Amniotic stem cell (primary cell): ENCODE measurements around the gene PID1.

ENCODE experiments used
- DNase-seq: peaks from one replicate; lab custom pipeline; 2025; lab: John Stamatoyannopoulos, UW

Gene PID1

DNA sequence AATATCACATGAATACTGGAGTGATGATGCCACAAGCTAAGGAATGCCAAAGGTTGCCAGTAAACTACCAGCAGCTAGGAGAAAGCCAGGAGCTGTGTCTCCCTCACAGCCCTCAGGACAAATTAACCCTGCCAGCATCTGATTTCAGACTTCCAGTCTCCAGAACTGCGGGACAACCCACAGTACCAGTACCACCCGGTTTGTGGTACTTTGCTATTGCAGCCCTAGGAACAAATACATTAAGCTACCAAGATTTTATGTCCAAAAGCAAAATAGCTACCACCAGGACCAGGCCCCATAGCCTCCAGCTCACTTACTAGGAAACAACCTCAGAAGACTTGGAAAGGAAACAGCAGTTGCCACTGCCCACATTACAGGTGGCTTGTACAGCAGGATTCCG is 10.0 kb downstream of the PID1 start:
- no peak for DNase-seq

DNA sequence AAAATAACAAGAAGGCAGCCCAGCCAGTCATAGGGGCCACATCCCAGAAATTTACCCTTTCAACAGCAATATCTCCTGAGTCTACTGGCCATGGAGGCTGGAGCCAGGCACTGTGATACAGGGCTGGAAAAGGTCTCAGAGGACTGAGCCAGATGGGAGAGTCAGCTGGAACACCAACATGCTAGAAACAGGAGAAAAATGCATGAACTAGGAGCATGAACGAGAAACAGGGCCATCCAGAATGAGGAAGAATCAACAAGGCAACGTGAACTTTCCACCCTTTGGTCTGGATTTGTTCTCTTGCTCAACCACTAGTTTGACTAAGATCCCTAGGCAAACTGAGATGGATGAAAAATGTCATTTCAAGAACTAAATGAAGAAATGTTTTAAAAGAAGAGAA is 13.1 kb downstream of the PID1 start:
- no peak for DNase-seq

DNA sequence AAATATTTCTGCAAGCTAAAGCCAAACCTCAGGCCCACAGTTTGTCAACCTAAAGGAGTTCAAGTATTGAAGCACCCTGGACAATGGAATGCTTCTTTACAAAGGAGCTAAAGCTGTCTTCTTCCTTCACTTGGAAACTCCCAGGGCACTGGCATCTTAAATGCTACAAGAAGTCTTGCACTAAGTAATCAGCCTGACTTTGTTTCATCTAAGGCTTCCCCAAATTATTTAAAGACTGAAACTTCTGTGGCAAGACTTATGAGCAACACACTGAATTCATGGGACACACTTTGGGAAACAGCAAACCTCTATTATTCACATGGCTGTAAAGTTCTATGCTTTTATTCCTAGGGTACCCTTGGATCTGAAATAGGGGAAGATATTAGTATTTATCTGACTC is 14.7 kb downstream of the PID1 start:
- no peak for DNase-seq

DNA sequence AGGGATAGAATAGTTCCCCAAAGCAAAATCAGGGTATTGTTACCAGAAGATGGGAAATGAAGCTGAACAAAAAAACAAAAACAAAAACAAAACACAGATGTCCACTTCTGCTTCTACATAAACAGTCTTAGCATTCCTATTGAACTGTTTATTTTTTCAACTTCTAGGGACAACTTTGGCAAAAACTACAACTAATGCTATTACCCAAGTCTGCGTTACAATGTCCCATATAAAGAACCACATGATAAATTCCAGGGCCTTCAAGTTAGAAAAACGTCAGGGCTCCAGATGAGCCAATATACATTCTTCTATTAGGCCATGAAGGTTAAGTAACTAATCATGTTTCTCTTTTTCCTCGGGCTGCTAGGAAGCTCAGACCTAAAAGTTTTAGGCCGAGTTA is 16.9 kb downstream of the PID1 start:
- DNase-seq, result no peak

DNA sequence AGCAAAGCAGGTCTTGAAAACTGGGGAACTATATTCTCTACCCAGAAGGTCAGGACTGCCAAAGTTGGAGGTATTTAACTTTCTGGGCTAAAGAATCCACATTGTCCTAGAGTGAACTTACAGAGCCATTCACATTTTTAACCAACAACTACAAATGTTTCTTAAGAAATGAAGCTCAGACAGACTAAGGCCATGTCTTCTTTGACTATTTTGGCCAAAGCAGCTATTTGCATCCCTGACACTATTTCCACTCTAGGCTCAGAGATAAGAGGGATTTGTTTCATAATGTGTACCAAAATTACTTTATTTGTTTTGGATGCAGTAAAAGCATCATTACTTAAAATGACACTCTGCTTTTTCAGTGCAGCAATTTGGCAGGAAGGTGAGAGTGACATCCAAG is 18.1 kb downstream of the PID1 start:
- DNase-seq, result no peak

DNA sequence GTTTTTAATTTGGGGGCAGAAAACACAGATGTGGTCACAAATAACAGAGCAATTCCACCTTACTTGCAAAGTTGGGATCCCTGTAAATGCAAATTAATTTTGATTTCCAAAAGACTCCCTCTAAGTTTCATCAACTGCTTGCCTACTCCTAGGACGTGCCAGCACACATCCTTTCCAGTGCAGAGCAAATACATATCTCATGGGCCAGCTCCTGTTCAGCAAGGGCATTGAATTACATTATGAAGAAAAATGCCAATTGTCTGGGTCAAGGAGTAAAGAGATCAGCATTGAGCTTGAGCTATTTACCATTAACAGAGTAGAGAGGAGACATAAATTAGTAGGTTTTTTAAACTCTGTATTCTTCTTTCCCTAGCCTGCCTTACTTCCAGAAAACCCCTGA is 18.8 kb downstream of the PID1 start:
- no peak for DNase-seq

DNA sequence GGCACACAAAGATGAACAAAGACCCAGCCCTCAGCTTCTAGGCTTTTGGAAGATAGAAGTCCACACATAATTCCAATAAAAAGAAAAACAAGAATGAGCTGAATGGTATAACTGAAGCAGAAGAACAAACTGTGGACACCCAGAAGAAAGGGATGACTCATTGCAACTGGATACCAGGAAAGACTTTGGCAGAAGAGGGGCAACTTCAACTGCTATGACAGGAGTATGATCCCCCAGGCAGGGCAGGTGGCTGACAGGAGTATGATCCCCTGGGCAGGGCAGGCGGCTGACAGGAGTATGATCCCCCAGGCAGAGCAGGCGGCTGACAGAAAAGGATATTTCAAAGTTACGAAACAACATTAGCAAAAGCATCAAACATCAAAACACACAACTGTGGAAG is 21.6 kb downstream of the PID1 start:
- no peak for DNase-seq

DNA sequence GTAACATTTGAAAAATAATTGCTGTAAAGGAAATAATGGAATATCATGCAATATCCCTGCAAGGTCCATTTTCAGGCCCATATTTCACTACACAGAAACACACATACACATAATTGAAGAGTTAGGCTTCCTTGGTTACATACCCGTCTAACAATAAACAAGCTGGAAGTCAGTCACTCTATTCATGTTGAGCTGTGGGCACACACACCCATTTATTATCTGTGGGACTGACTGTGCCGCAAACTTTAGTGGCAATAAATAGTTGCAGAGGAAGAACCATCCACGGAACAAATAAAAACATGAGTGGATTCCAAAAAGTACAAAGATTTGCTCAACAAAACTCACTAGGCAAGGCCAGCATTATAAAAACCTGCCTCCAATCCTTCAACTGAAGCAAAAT is 24.8 kb downstream of the PID1 start:
- DNase-seq, result no peak

DNA sequence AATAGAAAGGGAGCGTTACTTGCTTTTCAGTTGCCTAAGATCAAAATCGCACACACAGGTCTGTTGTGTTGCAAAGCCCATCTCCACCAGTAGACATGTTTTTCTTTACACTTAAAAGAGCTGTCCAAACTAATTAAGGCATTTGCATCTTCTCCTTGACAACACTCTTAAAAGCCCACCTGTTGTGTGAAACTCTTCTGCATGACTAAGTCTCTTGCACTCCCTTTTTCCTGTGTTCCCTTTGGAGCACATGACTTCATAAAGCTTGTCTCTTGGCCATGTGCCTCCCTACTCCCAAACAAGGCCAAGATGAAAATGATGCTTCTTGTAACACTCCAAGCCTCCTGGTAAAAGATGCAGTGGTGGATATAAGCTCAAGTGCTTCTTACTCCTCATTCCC is 26.1 kb downstream of the PID1 start:
- no peak for DNase-seq

DNA sequence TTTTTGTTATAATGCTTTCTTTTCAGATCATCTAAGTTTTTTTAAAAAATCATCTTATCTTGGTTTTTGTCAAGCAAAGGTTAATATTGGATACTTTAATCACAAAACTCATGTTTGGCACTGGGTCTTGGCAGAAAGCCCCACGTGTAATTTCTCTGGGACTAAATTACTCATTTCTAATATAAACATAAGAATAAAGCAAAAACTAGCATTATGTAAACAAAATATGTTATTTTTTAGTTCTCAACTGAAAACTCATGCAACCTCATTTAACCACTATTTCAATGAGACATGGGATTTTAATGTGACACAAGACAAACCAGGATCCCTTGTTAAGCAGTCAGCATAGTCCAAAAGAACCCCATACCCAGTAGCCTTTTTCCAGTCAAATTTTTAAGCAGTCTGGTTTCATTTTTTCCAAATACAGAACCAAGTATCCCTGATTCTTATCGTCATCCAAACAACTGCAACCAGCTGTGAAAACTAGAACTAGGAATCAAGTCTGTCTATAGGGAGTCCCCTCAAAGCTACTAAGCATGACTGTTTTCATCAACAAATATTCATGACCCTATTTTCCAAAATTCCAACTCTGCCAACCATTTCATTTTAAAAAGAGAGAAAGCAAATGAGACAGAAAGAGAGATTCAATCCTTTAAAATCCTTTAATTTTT is 27.1 kb downstream of the PID1 start:
- DNase-seq, result no peak

DNA sequence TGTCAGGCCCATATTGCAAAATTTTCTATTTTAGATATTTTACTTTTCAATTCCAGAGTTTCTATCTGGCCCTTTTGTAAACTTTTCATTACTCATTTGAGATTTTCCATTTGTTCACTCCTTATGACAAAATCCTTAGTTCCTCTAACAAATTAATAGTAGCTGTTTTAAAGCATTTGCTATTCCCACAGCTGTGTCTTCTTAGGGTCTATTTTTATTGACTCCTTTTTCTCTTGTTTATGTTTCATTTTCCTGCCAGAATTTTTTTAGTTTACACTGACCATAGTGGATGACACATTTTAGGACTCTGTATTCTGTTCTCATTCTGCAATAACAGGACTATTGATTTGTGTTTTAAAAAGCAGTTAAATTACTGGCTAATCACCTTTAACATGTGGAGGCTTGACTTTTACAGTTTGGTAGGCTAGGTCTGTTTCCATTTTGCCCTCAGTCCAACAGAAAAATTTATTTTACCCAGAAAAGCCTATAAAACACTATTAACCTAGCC is 30.0 kb downstream of the PID1 start:
- no peak for DNase-seq

DNA sequence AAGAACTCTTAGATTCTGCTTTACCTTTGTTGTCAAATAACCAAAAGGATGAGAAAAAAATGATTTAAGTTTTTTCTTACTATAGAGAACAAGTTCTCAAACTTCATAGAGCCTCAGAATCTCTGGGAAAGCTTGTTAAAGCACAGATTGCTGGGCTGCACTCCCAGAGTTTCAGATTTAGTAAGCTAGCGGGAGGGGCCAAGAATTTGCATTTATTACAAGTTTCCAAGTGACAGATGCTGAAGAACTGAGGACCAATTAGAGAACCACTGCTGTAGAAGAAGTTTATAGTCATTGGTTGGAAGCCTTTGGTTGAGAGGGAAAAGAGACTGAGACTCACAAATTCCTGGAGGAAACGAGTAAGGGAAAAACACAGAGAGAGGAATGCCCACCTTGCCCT is 32.1 kb downstream of the PID1 start:
- DNase-seq, result no peak

DNA sequence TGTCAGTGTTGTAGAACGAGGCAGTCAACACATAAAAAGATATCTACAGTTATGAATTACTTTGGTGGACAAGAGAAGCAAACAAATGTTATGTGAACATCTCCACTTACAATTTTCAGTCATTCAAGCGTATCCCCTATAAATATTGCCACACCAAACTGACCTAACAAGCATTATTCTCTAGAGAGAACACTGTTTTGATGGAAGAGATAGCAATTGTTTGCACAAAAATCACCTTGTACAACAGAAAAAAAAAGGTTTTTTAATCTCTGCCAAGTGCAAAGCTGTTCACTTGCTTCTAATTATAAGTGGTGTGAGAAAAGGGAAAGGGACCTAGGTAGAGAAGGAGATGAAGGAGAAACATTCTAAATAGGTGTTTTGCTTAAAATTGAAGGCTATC is 33.8 kb downstream of the PID1 start:
- no peak for DNase-seq

DNA sequence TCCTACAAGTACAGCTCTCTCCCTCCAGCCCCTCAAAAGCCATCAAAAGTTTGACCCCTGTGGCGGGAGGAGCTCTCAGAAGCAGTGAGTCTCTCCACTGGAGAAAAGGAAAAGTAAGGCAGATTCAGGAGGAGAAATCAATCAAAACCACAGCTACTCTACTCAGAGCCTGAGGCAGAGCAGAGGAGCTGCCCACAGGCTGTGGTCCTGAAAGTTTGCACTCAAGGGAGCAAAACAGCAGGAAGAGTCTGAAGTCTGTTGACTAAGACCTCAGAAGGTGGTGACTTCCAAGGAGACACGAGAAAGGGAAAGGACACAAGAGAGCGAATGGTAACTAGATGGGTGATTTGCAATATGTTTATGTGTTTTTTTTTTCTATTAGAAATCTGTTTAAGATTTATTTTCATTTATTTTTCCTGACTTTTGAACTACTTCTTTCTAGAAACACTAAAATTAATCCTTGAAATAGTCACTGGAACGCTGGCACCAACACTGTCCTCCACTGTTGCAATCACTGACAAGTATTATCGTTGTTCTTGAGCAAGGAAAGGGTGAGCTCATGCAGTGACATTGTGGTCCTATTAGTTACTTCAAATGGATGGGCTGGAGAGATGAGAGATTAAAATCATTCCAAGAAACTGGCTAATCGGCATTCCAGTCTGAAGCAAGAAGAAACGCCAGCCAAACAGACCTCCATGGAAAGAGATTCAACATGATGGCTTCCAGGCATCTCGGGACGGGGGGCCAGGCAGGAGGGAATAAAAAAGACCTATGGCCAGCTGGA is 35.8 kb downstream of the PID1 start:
- no peak for DNase-seq

DNA sequence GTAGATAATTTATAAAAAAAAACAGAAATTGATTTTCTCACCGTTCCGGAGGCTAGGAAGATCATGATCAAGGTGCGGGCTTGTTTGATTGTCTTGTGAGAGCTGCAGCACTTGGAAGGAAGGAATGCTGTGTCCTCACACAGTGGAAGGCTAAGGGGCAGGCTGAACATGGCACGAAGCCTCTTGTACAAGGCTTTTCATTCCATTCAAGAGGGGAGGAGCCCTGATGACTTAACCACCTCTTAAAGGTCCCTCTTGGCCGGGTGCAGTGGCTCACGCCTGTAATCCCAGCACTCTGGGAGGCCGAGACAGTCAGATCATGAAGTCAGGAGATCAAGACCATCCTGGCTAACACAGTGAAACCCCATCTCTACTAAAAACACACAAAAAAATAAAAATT is 39.2 kb downstream of the PID1 start:
- DNase-seq, result no peak

DNA sequence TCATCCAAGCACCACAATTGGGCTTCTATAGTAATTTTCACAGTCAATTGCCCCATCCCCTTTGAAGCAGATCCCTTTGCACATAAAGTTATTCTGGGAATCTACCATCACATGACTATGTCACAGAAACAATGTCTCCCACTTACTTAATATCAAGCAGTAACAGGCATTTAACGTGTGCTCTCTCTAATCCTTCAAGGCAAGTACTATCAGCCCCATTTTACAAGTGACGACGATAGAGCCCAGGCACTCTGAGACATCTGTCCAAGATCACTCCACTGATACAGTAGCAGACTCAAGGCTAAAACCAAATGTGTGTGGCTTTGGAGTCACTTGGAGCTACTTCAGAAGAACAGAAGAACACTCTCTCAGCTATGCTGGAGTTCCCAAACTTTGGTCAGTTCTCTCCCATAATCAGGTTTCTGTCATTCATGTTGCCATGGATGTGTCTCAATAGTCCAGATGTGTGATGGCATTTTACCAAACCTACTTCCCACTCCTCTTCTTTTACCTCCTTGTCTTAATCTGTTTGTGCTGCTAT is 39.7 kb downstream of the PID1 start:
- DNase-seq, result no peak

DNA sequence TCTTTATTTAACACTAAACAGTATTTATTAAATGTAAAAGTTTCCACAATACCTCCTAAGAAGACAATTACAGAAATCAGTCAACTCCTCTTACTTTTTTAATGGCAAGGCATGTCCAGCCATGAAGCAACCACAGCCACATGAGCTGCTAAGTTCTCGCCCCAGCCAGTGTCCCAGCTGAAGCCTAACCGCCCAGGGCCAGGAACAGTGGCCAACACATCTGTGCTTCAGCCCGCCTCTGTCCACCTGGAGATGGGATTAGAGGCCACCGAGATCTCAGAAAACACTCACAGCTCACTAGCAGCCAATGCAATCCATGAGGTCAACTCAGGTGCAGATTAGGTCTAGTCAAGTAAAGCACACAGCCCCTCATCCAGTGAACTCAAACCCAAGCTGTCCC is 40.2 kb downstream of the PID1 start:
- DNase-seq, result no peak

DNA sequence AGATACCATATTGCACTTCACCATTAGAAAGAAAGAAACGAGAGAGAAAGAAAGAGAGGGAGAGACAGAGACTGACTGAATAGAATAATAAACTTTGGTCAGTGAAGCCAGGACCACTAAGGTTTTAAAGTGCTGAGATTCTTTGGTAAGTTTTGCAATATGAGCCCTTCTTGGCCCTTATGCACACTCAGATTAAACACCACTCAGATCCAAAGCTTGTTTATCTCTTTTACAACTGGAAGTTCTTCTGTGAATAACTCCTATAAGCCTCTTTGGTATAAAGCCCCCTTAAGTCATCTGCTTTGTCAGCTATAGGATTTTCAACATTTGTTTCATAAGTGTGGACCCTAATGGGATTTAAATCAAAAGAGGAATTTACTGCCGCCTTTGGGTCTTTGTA is 40.8 kb downstream of the PID1 start:
- no peak for DNase-seq

DNA sequence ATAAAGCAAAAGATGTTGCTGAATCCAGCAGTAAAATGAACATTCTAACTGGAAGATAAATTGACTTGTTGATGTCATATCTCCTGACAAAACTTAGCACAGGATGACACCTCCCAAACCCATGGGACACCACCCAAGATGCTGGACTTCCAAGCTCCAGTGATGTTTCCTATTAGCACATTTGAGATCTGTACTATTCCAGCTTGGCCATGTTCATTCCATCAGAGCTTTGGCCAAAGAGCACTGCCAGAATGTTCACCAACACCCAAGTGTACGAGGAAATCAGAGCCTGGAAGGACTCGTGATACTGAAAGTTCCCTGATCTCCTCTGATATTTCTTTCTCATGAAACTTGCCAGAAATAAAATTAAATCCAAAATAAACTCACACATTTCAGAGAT is 44.7 kb downstream of the PID1 start:
- no peak for DNase-seq

DNA sequence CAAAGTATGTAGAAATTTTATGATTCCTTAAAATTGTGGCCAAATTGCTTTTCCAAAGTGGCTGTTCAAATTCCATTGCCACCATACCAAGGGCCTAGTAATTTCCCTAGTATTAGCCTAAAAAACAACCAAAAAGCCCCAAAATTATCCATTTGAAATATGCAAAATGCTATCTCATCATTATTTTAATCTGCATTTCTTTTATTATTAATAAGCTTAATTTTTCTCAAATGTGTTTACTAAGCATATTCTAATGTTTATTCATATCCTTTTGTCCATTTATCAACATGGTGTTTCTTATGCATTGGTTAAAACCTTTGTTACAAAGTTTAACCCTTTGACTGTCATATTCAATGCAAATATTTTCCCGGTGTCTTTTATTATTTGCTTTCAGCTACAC is 48.0 kb downstream of the PID1 start:
- no peak for DNase-seq

DNA sequence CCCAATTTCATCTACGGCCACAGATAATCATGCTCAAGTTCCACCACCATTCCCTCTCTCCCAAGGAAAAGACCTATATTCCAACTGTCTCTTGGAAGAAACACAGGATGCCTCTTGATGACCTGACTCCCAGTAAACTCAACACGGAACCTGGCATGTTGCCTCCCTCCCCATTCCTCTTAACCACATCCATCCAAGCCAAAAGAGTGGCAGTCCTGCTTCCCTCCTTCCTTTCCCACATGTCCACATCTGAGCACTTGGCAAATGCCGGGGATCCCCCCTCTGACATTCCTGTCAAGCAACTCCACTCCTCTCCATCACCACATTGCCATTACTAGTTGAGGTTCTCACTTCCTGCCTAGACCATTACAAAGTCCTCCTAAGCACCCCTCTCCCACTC is 49.4 kb downstream of the PID1 start:
- no peak for DNase-seq

DNA sequence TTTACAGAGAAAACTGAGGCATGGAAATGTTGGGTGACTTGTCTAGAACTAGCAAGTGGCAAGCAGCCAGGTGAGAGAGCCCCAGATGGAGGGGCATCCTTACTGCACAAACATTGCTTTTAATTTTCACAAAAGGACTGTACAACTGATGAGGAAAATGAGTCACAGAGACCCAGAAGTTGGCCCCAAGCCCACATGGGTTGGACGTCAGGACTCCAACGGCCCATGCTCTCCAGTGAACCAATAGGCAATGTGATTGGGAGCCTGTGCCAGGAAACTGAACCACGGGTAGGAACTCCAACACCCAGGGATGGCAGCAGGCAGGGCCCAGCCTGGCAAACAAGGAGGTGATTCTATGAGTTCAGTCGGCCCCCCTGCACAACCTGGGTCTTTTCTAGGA is 50.8 kb downstream of the PID1 start:
- DNase-seq, result no peak

DNA sequence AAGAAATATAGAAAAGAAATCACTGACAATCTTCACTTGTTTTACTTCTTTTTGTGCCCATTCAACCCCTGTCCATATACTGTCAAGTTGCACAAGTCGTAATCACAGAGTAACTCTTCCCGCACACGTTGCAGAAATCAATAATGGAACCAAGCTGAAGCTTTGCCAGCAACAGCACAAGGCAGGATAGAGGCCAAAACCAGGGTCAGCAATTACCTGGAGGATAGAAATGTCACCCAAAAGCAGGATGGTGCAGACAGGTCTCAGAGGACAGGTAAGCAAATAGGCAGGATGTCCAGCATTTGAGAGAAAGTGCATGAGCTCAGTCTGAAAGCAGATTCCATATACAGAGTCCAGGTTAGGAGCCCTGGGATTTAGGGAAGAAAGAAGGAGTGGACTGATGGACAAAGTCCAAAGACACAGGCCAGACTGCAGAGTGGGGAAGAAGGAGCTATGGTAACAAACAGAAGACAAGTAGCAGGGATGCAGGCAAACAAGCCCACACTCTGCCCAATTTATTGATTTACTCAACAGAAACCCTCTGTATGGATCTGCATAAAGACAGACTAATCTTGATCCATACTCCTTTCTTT is 52.7 kb downstream of the PID1 start:
- DNase-seq, result no peak
